Activated CD8-positive, alpha-beta memory T cell treated with anti-CD3 and anti-CD28 coated beads, Interleukin-2, amount 10 ng/mL, durations not matched to agents 7 days and 5 days (primary cell): ENCODE data around the gene NUDT4. TPM values are rescaled to one million over a fixed set of nuclear protein-coding genes. Genes with fewer than 3 reads are reported as not detected.
"Not testable (repeated sequence)": the region's sequence is repeated elsewhere in the genome, so short reads cannot be mapped to it uniquely, and the experiment has no call there.

Experiments
- ATAC-seq: fragments of 150-1000 bp; cut with Tn5 transposase; one replicate; pipeline ENCODE4 v1.10.0; 2021; ENCODE audit warnings: moderate library complexity
- CTCF ChIA-PET: fragments of 350-600 bp; sonication (Branson Sonifier 250); formaldehyde crosslinking; loops from one replicate; lab custom pipeline; 2021; ENCODE audit warnings: antibody characterized with exemption; lab: Charles Lee
- DNase-seq: peaks from one replicate; pipeline ENCODE4 v3.0.0-alpha.2; 2020
- H3K27ac Mint-ChIP-seq: one replicate; pipeline ENCODE4 v1.8.0; 2021; ENCODE audit warnings: mild to moderate bottlenecking, mixed read lengths
- H3K27me3 Mint-ChIP-seq: one replicate; pipeline ENCODE4 v1.8.0; 2021; ENCODE audit warnings: mixed read lengths
- H3K36me3 Mint-ChIP-seq: one replicate; pipeline ENCODE4 v1.8.0; 2021; ENCODE audit warnings: mild to moderate bottlenecking, mixed read lengths
- H3K4me1 Mint-ChIP-seq: one replicate; pipeline ENCODE4 v1.8.0; 2021; ENCODE audit warnings: mixed read lengths
- H3K4me3 Mint-ChIP-seq: one replicate; pipeline ENCODE4 v1.8.0; 2021; ENCODE audit warnings: mild to moderate bottlenecking, moderate library complexity, mixed read lengths
- H3K9me3 Mint-ChIP-seq: one replicate; pipeline ENCODE4 v1.8.0; 2022; ENCODE audit warnings: low read depth, mixed read lengths
- total RNA-seq, 2 experiments: library from RNA; stranded (reverse); gene quantifications; one replicate each; pipeline ENCODE4 v1.2.3, GENCODE V29; 2021

Gene NUDT4
- total RNA-seq, 2 experiments from 2014 or later, result 42.8 to 63.8 TPM

DNA sequence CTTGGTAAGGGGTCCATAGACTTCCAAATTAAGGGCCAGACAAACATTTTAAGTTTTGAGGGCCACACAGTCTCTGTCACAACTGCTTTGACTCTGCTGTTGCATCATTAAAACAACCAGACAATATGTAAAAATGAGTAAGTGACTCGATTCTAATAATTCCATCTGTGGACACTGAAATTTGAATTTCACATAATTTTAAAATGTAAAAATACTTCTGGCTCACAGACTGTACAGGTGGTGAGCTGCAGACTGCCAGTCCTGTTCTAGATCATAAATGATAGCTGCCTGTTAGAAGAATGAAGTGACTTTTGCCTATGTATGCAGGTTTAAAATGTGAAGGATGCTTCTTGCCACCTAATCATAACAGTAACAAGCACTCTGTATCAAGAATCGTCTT is 15.7 kb downstream of the NUDT4 start:
- peaks cover 16% of the 10 kb centered on the region for H3K4me1 Mint-ChIP-seq
- H3K9me3 Mint-ChIP-seq, result no peaks in the 10 kb centered on the region
- CTCF ChIA-PET, result interaction anchor here (1.0 to 1.1 kb wide), 2 partner anchors 13 to 406 kb away, joined by 3 to 4 read pairs; no protein-coding TSS in a partner anchor

GRCh38 chr12:93397412-93397811 is 19.7 kb downstream of the NUDT4 start:
- ATAC-seq, result no peak
- Mint-ChIP-seq H3K27me3 (no peaks in the 10 kb centered on the region), H3K27ac (no peak overlapping the region), H3K4me1 (peaks cover under 1% of the 10 kb centered on the region), H3K9me3 (no peaks in the 10 kb centered on the region), H3K4me3 (no peak overlapping the region), H3K36me3 (peaks cover 14% of the 10 kb centered on the region)
- CTCF ChIA-PET, result interaction anchor here (0.7 to 3.4 kb wide), 26 partner anchors 8 to 705 kb away, joined by 3 to 33 read pairs (median 4); no protein-coding TSS in a partner anchor
- no peak for DNase-seq

More for the DNA sequence above, 15.7 kb downstream of the NUDT4 start:
- DNase-seq, result no peak
- Mint-ChIP-seq H3K4me3 (no peak overlapping the region), H3K27me3 (no peaks in the 10 kb centered on the region), H3K27ac (no peak overlapping the region), H3K36me3 (peaks cover 21% of the 10 kb centered on the region)
- ATAC-seq, result no peak

- CTCF ChIA-PET, H3K4me1 Mint-ChIP-seq, H3K27ac Mint-ChIP-seq, H3K9me3 Mint-ChIP-seq, H3K27me3 Mint-ChIP-seq, H3K4me3 Mint-ChIP-seq, DNase-seq: not testable (repeated sequence)
- peak; percentile 100 for ATAC-seq
- peaks cover 23% of the 10 kb centered on the region for H3K36me3 Mint-ChIP-seq
Measured at GRCh38 chr12:93399183-93399863, 21.6 kb downstream of the NUDT4 start.

DNA sequence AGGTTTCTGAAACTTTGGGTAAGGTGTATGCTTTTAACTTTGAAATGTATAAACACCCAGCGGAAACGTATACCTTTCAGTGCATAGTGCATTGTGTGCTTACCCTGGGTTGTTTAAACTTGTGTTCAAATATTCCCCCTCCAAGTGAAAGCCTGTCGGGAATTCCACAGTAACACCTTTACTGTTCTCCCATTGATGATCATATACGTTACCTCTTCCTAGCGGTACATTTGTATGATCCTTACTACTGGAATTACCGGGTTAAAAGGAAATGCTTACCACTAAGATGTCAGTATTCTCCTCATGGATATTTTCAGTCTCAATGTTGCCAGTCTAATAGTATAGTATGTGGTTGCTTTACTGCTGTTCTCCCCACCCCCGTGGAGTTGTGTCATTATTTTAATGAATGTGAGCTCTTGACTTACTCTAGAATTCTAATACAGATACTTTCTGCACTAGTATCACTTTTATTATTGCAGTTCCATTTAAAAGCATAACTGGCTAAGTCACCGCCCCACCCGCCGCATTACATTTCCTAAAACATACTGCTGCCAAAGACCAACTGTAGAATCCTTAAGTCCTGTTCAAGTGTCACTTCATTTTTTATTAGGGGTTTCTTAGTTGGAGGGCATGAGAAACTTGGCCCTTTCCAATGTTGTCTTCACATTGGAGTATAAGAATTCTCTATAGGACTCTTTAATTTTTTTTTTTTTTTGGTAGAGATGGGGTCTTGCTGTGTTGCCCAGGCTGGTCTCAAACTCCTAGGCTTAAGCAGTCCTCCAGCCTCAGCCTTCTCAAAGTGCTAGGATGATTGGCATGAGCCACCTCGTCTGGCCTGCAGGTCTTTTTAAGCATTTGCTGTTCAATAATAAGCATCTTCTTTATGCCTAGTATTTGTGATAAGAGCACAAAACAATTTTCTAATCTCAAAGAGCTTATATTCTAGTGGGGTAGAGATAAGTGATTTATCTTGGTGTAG is 24.9 kb downstream of the NUDT4 start:
- Mint-ChIP-seq H3K27ac (no peak overlapping the region), H3K4me3 (no peak overlapping the region), H3K4me1 (peaks cover 4% of the 10 kb centered on the region), H3K36me3 (peaks cover 41% of the 10 kb centered on the region), H3K9me3 (no peaks in the 10 kb centered on the region), H3K27me3 (no peaks in the 10 kb centered on the region)
- DNase-seq, result no peak
- ATAC-seq, result no peak
- CTCF ChIA-PET, result interaction anchor here (1.8 kb wide), 1 partner anchor 17 kb away, joined by 9 read pairs; no protein-coding TSS in a partner anchor

GRCh38 chr12:93403988-93404803 is 26.5 kb downstream of the NUDT4 start:
- Mint-ChIP-seq H3K36me3 (peaks cover 46% of the 10 kb centered on the region), H3K4me1 (peaks cover 15% of the 10 kb centered on the region)

DNA sequence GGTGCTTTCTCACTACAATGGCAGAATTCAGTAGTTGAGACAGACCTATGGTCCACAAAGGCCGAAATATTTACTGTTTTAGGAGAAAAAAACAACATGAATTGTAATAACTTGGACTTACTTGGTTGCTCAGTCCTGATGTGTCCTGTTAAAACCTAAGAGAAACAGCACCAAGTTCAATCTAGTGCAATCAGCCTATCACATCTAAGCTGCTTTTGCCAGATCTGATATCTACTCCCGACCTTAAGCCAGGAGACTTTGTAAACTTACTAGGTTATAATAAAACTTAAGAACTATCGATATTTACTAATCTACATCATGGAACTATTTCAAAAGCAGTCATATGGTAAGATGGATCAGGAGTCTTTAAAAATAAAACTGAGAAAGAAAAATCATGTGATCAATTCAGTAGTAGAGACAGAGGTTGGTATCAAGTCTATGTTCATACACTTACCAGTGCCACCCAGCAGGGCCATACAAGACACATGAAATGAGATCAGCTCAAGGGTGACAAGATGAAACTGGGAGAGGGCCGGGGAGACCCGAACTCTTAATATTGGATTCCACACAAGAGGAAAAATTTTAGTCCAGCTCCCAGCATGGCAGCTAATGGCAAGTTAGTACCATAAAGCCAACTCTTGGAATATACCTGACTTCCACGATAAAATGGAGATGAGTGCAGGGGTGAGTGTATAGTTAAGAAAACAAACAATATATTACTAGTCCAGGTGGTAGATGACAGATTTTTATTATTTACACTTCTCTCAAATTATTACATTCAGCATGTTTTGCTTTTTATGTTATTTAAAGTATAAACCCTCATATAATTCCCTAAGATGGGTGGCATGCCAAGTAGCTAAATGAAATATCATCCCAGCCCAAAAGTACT is 27.5 kb downstream of the NUDT4 start:
- H3K4me3 Mint-ChIP-seq, result no peak overlapping the region
- H3K27me3 Mint-ChIP-seq, result no peaks in the 10 kb centered on the region
- no peaks in the 10 kb centered on the region for H3K9me3 Mint-ChIP-seq
- H3K4me1 Mint-ChIP-seq, result peaks cover 24% of the 10 kb centered on the region
- CTCF ChIA-PET, result interaction anchor here (1.0 to 2.5 kb wide), 5 partner anchors 8 to 21 kb away, joined by 3 to 12 read pairs (median 4); no protein-coding TSS in a partner anchor
- no peak for DNase-seq
- H3K36me3 Mint-ChIP-seq, result peaks cover 52% of the 10 kb centered on the region
- ATAC-seq, result no peak
- no peak overlapping the region for H3K27ac Mint-ChIP-seq

More at GRCh38 chr12:93403988-93404803, 26.5 kb downstream of the NUDT4 start:
- CTCF ChIA-PET, result interaction anchor here (0.6 to 2.5 kb wide), 6 partner anchors 7 to 697 kb away, joined by 3 to 12 read pairs (median 4); no protein-coding TSS in a partner anchor
- ATAC-seq (no peak), DNase-seq (no peak)
- Mint-ChIP-seq H3K4me3 (no peak overlapping the region), H3K27me3 (no peaks in the 10 kb centered on the region), H3K27ac (no peak overlapping the region), H3K9me3 (no peaks in the 10 kb centered on the region)

GRCh38 chr12:93407054-93407962 is 29.6 kb downstream of the NUDT4 start:
- Mint-ChIP-seq H3K36me3 (peaks cover 65% of the 10 kb centered on the region), H3K27me3 (no peaks in the 10 kb centered on the region), H3K27ac (peak overlapping the region; percentile 58), H3K9me3 (no peaks in the 10 kb centered on the region), H3K4me3 (no peak overlapping the region), H3K4me1 (peaks cover 39% of the 10 kb centered on the region)
- DNase-seq, result no peak
- ATAC-seq, result no peak
- CTCF ChIA-PET, result interaction anchor here (1.2 to 2.5 kb wide), 4 partner anchors 10 to 14 kb away, joined by 3 to 12 read pairs (median 6); no protein-coding TSS in a partner anchor

DNA sequence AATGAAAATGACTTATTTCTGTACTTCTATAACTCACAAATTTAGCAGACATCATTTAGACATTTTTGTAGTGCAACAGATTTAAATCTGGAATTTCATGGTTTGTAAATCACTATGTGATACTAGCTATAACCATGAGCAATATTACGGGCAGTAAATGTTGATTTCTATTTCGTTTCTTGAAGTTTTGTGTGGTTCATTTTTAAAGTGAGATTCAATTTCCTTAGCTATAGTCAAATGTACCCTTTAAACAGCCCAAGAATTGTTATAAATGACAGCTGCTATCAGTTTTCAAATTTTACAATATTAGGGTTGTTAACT is 30.2 kb downstream of the NUDT4 start:
- H3K36me3 Mint-ChIP-seq, result peaks cover 64% of the 10 kb centered on the region
- CTCF ChIA-PET, result interaction anchor here (1.2 to 2.1 kb wide), 3 partner anchors 11 to 13 kb away, joined by 3 to 9 read pairs (median 4); no protein-coding TSS in a partner anchor
- H3K4me3 Mint-ChIP-seq, result no peak overlapping the region
- H3K9me3 Mint-ChIP-seq, result no peaks in the 10 kb centered on the region
- ATAC-seq (no peak), DNase-seq (no peak)
- H3K27ac Mint-ChIP-seq, result peak overlapping the region; percentile 11
- no peaks in the 10 kb centered on the region for H3K27me3 Mint-ChIP-seq
- H3K4me1 Mint-ChIP-seq, result peaks cover 36% of the 10 kb centered on the region

- Mint-ChIP-seq H3K4me3 (no peak overlapping the region), H3K4me1 (peaks cover 44% of the 10 kb centered on the region), H3K9me3 (no peaks in the 10 kb centered on the region), H3K27ac (peak overlapping the region; percentile 48), H3K27me3 (no peaks in the 10 kb centered on the region), H3K36me3 (peaks cover 67% of the 10 kb centered on the region)
- DNase-seq, result no peak
- CTCF ChIA-PET, result interaction anchor here (1.6 to 2.1 kb wide), 2 partner anchors 11 to 12 kb away, joined by 4 to 9 read pairs; no protein-coding TSS in a partner anchor
- ATAC-seq, result no peak
Measured at GRCh38 chr12:93408813-93409212, 31.1 kb downstream of the NUDT4 start.

DNA sequence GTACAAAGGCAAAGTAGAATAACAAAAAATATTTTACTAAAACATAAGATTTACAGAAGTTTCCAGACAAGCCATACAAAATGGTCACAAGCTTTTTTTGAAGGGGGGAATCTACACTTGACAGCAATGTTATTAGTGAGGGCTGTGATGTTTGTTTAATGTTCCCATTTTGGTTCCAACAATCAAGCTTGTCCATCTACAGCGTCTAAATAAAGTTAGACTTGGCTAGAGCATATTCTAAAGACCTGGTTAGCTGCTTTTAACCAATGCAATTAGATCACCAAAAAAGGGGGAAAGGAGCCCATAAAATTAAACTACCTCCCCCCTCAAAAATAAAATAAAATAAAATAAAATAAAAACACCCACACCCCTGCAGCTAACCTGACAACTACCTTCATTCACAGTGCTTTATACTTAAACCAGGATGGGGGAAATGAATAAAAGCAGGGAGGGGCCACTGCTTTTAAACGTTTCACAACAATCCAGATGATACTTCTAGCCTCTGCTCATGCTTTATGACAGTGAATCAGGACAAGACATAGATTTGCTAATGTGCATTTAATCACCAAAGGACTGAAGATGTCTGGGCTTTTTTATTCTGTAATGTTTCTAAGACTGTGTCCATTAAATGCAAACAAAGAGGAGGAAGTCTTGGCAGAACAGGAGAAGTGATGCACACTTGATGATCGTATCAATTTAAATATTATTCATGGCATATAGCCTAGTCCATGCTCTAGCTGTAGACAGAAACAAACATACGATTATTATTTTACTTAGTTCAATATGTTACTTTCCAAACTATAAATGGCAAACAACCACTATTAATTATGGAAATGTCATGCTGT is 31.8 kb downstream of the NUDT4 start:
- H3K36me3 Mint-ChIP-seq, result peaks cover 66% of the 10 kb centered on the region
- H3K4me1 Mint-ChIP-seq, result peaks cover 47% of the 10 kb centered on the region
- peak overlapping the region; percentile 48 for H3K27ac Mint-ChIP-seq
- not testable (repeated sequence) for H3K27me3 Mint-ChIP-seq, H3K4me3 Mint-ChIP-seq, DNase-seq, ATAC-seq, H3K9me3 Mint-ChIP-seq
- CTCF ChIA-PET, result interaction anchor here (1.3 to 2.1 kb wide), 2 partner anchors 10 to 11 kb away, joined by 6 to 9 read pairs; no protein-coding TSS in a partner anchor
